ENCODE data around the gene DROSHA. TPM values are rescaled to one million over a fixed set of nuclear protein-coding genes. Genes with fewer than 3 reads are reported as not detected.
A peak's percentile ranks its signal among the peaks of the same experiment; 100 is the strongest.

DROSHA gene
- total RNA-seq, 1 experiment from 2014 or later, result 106 TPM

- WGBS (ENCODE audit: extremely low coverage, insufficient read length, low lambda C conversion rate), result no CpG with 5 or more reads among the region's 4 CpGs
- no peak overlapping the region for H3K4ac ChIP-seq (ENCODE audit: low read depth, low read length)
These were observed 36.6 kb downstream of the DROSHA start for GRCh38 chr5:31495336-31495735.

More at GRCh38 chr5:31495336-31495735, 36.6 kb downstream of the DROSHA start:
- H3T11ph ChIP-seq (ENCODE audit: low read length), result no peak overlapping the region
- no peak overlapping the region for H3K23ac ChIP-seq (ENCODE audit: insufficient read length, low read depth, low read length)
- no peak overlapping the region for H3K9ac ChIP-seq (ENCODE audit: extremely low read depth, insufficient read length, low read length)
- no peak overlapping the region for H4K91ac ChIP-seq (ENCODE audit: insufficient read length, low read depth, low read length)
- H2BK120ac ChIP-seq (ENCODE audit: low read depth, low read length, poor library complexity, severe bottlenecking), result no peak overlapping the region
- no peaks in the 10 kb centered on the region for H3K23me2 ChIP-seq (ENCODE audit: insufficient read length, low read depth, low read length, poor library complexity, severe bottlenecking)
- no peak overlapping the region for H3K4me2 ChIP-seq (ENCODE audit: insufficient read depth, insufficient read length, low read length)
- no peak for TF ChIP-seq CTCF (conservative IDR thresholded peaks at IDR 0.05)
- no peak overlapping the region for H4K5ac ChIP-seq (ENCODE audit: insufficient read length, low read depth, low read length)
- H3K9me3 ChIP-seq (ENCODE audit: control insufficient read depth, low read depth, low read length), result no peaks in the 10 kb centered on the region
- no peak overlapping the region for H3K56ac ChIP-seq (ENCODE audit: insufficient read length, low read depth, low read length)
- peaks cover 11% of the 10 kb centered on the region for H3K4me1 ChIP-seq (ENCODE audit: insufficient read depth, low read length)
- H3K27ac ChIP-seq (ENCODE audit: insufficient read length, low read depth, low read length), result no peak overlapping the region
- no peak overlapping the region for H2BK12ac ChIP-seq (ENCODE audit: insufficient read length, low read depth, low read length)
- no peaks in the 10 kb centered on the region for H4K20me1 ChIP-seq (ENCODE audit: control insufficient read depth, insufficient read depth, insufficient read length)
- H3K36me3 Mint-ChIP-seq (ENCODE audit: insufficient read depth in 1 of 3, low read depth in 3 of 3), result peaks cover 17 to 90% (median 78%) of the 10 kb centered on the region in 3 experiments; a peak in 6 of 7 replicates
- H2BK20ac ChIP-seq (ENCODE audit: low read depth, low read length, poor library complexity, severe bottlenecking), result no peak overlapping the region
- no peaks in the 10 kb centered on the region for H3K27me3 Mint-ChIP-seq (ENCODE audit: low read depth)
- H3K27ac Mint-ChIP-seq, result 0 out of 7 replicates have a peak overlapping the region, but pooled peaks of 1 of the 3 experiments have one; percentile 77
- H3K18ac ChIP-seq (ENCODE audit: insufficient read length, low read depth, low read length), result no peak overlapping the region
- no peak overlapping the region for H2BK5ac ChIP-seq (ENCODE audit: insufficient read length, low read length)
- no peak overlapping the region for H2BK15ac ChIP-seq (ENCODE audit: low read depth, low read length)
- H3K14ac ChIP-seq (ENCODE audit: insufficient read depth, low read length), result no peak overlapping the region
- H3K79me2 ChIP-seq (ENCODE audit: insufficient read depth, low read length), result no peaks in the 10 kb centered on the region
- no peak overlapping the region for H4K8ac ChIP-seq (replicated peaks; ENCODE audit: insufficient read length, low read depth, low read length)
- no peak overlapping the region for H3K4me3 Mint-ChIP-seq
- no peaks in the 10 kb centered on the region; the same call in 1 of the 2 replicates for H3K27me3 ChIP-seq (ENCODE audit: insufficient read depth, low read length)
- no peaks in the 10 kb centered on the region for H3K79me1 ChIP-seq (ENCODE audit: insufficient read depth, low read depth, low read length, poor library complexity, severe bottlenecking)
- peaks cover 6 to 11% of the 10 kb centered on the region in 2 experiments for H3K4me1 Mint-ChIP-seq
- no peak overlapping the region for H2AK5ac ChIP-seq (ENCODE audit: insufficient read length, low read length)
- no peak for DNase-seq
- no peak overlapping the region for H2AFZ ChIP-seq (ENCODE audit: low read length)
- H3K9me3 Mint-ChIP-seq, result no peaks in the 10 kb centered on the region

Data from H9 (cell line).